ENCODE results near the gene SYT13.
"Not testable (repeated sequence)": the region's sequence is repeated elsewhere in the genome, so short reads cannot be mapped to it uniquely, and the experiment has no call there.

Gene SYT13

DNA sequence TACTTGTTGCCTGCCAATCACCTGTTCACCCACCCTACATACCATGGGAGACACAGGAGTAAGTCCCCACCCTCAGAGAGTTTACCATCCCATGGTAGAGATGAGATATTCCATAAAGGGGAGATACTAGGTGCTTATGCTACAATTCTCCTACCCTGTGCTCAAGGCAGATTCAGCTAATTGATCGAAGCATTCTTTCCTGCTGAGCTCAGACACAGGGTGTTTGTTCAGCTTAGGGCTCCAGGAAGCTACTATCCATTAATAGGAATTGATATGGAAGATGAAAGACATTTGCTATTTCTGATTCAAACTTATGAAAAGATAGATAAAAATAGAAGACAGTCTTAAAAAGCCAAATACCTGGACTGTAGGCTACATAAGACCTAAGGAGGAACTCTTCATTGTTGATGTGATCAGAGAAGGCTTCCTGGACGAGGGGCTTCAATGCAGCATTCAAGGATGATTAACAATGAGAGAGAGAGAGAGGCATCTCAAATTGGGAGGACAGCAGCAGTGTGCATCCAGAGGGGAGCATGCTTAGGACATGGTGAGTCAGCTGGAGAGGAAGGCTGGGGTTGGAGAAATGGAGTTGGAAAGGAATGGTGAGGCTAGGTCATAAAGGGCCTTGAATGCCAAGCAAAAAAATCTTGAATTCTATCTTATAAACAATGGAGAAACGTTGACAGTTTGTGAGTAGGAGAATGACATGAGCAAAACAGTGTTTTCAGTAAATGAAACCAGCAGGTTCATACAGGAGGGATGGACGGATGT, 15.0 kb downstream of the SYT13 start:
- FAIRE-seq: no peak

DNA sequence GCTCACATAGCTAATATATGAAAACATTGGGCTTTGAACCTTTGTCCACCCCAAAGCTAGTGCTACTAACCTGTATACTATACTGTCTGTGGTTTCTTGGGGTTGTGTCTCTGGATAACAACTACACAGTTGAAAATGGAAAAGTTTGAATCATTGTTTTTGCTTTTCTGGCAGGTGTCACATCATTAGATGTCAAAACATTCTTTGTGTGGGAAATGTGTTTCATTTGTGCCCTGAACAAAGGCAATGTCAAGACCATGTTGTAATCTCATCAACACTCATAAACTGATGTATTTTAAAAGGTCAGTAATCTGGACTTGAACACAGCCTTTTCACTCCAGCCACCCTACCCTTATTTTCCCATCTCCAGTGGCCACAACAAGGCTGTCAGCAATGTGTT, 16.5 kb downstream of the SYT13 start:
- FAIRE-seq: no peak

DNA sequence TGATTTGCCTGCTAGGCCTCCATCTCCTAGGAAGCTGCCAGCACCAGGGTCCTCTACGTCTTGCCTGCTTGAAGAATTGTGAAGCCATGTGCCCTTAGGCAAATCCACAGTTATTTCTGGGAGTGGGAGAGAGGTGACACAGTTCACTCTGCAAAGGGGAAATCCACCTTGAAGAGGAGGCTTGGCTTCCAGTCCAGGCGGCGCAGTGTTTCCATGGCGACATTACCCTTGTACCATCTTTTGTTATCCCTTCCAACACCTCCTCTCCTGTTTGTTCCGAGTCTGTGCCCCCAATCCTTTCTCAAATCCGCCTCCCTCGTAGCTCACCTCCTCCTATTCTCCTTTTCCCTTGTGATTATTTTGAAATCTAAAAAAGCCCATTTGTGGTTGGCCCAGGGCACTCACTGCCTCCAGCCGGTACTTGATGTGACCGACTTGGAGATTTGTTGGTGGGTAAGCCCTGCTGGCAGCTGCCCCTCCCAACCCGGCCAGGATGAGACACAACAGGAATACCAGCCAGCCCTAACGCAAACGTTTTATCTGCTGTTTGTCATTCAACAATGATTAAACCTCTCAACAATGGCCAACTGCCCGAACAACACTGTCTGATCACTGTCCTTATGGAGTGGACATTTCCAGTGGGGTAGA, 18.4 kb downstream of the SYT13 start:
- no peak for FAIRE-seq

DNA sequence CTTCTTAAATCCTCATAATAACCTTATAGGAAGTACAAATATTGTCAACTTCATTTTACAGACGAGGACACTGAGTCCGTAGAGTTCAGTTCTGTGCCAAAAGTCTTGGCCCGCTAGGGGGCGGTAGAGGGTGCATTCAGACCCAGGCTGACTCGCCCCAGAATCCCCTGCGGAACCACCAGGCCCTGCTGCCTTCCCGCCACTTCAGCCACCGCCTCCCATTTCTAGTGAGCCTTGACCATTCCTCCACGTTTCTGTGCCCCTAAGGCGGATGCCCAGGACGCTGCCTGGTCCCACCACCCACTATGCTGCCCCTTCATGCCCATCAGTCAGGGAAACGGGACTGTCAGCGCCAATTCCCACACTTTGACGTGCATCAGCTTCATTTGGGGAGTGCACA, 19.1 kb downstream of the SYT13 start:
- no peak for FAIRE-seq

DNA sequence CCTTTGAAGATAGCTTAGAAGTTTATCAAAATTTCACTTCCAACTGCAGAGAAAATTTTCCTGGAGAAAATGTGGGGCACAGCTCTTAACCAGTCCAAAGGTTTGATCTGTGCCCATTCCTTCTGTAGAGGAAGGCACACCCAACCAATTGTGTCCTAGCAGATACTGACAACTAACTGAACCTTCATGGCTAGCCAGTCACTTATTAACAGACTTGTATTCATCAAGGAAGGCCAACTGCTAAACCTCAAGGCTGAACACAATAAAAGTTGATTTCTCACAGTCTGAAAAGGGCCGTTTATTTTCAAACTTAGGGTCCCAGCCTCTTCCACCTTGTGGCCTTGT, 19.5 kb downstream of the SYT13 start:
- no peak for FAIRE-seq

DNA sequence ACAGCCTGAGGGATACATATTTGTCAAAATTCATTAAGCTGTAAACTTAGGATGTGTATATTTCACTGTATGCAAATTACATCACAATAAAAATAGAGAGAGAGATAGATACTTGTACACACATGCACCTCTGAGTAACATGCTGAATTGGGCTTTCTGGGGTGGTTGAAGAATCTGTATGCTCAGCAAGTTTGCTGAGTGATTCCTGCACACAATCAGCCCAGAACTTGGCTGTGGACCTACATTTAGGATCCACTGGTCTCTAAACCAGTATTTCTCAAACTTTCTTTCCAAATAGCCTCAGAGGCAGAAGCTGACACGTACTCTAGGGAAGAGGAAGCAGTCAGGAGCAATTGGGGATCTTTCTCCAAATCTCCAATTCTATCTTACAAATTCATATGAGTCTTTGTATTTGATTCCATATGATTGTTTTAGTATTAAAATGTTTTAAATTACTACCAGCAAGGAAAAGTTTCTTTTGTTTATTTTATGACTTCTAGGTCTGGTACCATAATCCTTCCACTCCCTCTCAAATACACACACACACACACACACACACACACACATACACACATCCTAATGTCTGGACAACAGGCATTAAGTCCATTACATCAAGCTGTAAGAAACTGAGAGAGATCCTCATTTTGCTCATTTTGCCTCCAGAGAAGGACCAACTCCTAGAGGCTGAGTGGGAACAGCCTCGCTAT, 20.0 kb downstream of the SYT13 start:
- FAIRE-seq: no peak

DNA sequence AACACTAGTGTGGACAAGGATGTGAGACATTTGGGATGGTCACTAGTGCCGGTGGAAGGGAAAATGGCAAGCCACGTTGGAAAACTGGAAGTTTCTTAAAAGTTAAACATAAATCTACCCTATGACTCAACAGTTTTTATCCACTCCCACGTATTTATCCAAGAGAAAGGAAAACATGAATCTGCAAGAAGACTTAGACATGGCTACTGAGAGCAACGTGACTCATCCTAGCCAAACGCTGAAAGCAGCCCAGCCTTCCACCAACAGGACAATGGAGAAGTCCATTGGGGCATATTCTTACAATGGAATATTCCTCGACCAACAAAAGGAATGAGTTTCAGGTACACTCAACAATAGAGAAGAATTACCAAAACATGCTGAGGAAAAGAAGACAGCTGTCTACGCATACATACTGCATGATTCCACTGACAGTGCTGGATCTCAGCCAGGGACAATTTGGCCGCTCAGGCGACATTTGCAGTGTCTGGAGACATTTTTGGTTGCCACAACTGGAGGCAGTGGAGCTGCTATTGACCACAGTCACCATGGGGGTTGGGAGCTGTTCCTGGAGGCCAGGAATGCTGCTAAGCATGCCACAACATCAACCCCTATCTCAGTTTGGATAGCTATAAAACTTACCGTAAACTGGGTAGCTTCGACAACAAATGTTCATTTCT, 21.2 kb downstream of the SYT13 start:
- FAIRE-seq: no peak

DNA sequence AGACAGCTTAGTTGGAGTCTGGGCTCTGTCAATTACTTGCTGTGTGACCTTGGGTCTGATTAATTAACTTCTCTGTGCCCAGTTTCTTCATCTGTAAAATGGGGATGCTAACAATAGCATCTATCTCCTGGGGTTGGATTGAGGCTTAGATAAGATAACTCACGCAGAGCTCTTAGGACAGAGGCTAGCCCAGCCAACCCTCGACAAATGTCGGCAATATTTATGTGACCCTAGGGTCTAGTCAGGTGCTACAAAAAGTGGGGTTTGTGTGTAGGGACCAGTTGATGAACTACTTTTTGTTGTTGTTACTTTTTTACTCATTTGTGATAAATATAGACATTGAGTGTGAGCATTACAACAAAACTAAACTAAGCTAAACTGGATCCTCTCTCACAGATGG, 22.4 kb downstream of the SYT13 start:
- FAIRE-seq: no peak

DNA sequence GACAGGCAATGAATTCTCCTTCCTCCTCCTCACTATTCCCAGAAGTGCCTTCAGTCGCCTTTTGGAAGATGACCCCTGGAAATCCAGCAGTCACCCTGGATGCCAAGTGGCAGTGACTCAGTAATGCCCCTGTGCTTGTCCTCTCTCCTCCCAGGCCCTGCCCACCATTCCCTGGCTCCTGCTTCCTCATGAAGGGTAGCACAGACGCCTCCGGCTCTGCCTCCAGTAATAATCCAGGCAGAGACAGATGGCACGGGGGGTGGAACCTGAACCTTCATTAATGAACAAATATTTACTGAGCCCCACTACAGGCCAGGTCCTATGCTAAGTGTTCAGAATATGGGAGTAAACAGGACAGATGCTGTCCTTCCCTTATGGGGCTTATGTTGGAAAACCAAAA, 23.2 kb downstream of the SYT13 start:
- FAIRE-seq: no peak

DNA sequence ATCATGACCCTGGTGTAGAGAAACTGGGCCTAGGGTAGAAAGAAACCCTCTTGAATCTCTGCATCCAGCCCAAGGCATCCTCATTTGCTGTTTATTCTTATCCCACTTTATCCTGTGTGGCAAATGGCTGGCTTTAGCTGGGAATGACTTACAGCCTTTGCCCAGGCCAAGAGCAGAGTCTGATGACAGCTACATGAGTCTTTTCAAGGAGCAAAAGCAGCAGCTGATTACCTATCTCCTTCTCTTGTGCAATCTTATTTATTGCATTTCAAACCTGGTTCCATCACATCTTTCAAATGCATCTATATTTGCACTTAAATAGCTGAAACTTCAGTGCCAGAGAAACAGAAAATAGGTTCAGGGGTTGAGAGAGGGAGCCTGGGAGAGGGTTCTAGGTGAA, 26.1 kb downstream of the SYT13 start:
- no peak for FAIRE-seq

DNA sequence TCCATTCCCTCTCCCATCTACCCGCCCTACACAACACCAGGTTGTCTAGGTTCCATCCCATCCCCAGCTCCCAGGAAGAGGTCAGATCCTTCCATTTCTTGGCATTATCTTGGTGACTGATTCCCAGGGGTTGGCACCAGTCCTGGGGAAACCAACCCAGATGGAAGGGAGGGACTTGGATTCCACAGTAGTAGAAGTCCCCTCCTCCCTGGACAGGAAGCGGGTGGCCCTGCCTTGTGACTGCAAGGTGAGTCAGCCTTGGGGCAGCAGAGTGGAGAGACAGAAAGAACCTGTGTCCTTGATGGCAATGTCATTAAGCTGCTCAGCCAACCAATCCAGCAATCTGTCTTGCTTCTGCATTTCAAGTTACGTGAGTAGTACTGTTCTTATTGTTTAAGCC, 26.5 kb downstream of the SYT13 start:
- no peak for FAIRE-seq

DNA sequence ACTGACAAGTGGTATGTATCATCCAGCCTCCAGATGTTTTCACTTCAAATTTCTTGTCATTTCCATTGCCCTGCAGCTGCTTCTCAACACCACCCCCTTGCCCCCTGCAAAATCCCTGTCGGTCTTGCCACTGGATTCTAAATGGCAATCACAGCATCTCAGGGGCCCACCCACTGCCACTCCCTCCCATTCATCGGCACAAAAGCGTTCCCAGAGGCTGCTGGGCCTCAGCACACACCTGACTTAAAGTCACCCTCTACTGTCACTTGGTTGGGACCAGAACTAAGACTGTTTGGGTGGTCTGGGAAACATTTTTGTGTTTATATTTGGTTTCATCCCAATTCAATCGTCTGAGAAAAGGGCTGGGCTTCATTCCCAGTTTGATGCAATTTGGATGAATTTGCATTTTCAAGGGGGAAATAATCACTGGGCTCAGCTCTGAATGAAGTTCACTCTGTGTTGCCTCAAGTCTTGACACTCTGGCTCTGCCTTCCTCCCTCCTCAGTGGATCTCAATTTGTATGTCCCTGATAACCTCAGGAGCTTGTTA, 27.1 kb downstream of the SYT13 start:
- no peak for FAIRE-seq

DNA sequence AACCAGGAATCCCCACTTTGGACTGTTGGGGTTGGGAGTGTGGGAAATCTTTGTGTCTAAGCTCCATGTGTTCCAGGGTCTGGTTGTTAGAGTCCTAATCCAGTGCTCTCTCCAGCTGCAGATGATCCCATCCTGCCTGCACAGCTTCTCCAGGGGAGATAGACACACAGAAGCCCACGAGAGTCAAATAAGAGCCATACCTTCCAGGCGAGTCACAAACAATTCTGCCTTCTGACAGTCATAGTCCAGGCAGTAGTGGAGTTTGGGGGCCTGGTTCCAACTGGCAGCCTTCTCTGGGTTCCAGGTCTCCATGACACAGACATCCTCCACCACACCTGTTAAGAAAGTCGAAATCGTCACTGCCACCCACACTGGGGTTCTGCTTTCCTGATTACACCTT, 32.1 kb downstream of the SYT13 start:
- no peak for FAIRE-seq

DNA sequence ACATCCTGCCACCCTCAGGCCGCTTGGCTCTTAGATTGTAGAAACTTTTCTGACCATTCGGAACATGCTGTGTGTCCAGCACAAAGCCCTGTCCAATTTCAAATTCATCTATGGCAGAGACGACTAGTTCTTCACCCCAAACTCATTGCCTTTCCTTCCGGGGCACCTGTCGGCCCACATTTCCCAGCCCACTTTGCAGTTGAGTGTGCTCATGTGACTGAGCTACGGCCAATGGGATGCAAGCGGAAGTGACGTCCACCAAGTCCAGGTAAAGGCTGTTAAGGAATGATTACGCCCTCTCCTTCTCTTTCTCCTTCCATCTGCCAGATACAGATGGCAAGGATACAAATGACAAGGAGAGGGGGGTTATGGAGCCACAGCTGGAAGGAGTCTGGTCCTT, 32.5 kb downstream of the SYT13 start:
- no peak for FAIRE-seq

DNA sequence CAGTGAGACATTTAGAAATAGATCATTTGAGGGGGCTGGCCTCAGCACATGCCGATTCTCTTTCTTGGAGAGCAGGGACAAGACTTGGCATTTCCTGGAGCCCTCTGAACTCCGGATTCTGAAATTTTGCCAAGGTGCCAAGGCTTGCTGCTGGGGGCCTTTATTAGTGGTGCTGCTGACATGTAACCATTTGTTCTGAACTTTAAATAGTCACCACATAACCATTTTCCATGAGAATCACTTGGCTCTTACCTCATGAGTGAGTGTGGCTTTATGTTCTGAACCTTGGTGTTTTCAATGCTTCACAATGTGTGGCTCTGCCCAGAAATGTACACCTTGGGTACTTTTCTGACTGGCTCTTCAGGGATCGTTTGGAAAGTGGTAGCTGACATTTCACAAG, 33.3 kb downstream of the SYT13 start:
- FAIRE-seq: no peak

DNA sequence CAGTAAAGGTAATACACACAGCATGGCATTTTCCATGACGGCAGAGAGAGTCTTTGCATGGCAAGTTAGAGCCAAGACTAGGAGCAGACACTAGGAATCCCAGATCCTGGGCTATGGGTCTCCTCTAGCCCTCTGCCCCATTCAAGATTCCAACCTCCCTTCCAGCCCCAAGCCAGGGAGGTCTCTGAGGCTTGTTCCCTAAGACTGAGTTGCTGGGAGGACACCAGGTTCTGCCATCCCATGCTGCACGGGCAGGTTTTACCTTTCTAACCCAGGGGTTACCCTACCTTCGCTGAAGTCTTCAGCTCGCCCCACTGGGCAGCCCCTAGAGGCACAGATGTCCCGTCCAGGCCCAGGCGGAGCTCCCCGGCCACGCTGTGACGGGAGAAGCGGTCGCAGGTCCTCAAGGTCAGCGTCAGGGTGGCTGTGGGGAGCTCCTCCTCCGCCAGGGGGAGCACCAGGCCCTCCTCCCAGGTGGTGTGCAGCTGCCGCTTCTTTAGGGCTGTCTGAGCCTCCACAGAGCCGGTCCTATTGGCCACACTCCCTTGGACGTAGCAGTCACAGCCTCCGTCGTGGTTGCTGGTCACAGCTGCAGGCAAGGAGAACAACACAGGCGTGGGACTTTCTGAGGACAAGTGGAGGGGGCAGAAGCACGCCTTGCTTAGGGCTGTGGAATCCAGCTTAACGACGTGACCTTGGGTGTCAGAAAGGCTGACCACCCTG, 33.8 kb downstream of the SYT13 start:
- FAIRE-seq: no peak

DNA sequence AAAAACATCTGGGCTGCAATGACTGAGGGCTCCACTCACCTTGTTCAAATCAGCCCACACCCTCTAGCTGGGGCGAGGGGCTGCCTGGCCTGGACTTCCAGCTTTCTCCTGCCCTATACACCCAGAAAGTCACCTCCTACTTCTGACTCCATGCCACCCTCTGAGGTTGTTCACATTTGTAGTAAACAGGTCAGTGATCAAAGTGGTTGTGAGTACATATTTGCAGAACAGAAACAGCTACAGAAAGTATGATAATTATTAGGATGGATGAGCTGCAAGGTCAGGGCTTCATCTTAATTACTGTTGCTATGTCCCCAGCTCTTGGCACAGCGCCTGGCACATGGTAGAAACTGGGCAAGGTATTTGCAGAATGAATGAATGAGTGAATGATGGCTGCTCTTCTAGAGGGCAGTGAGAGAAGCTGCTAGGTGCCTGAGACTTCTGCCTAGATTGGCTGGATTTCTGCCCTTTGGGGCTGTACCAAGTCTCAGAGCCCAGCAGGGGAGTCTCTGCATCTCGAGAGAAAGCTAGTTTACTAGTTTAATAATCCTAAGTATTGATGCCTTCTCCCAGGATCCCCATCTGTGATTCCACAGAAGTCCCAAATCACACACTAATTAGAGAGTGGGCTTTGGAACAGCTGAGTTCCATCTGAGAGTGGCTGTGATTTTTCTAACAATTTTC, 36.0 kb downstream of the SYT13 start:
- no peak for FAIRE-seq

DNA sequence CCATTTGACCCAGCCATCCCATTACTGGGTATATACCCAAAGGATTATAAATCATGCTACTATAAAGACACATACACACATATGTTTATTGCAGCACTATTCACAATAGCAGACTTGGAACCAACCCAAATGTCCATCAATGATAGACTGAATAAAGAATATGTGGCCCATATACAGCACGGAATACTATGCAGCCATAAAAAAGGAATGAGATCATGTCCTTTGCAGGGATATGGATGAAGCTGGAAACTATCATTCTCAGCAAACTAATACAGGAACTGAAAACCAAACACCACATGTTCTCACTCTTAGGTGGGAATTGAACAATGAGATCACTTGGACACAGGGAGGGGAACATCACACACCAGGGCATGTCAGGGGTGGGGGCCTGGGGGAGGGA, 36.8 kb downstream of the SYT13 start:
- not testable (repeated sequence) for FAIRE-seq

DNA sequence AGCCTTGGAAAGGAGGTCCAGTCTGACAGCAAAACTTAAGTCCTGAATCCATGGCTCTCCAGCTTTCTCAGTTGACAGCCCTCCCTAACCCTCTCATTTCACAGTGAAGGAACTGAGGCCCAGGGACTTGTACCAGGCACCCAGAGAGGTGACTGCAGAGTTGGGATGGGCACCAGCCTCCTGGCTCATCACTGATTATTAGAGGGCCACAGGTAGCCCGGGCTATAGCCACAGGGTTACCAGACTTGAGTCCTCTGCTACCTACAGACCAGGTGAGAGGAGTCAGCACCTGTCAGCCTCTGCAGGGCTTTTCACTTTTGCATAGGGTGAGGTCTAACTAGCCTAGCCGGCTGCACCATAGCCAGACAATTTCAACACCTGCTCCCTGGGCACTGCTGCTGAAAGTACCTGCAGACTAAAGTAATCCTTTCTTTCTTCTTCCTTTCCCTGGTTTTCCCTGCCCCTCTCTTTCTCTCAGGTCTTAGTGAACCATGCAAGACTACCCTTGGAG, 37.6 kb downstream of the SYT13 start:
- FAIRE-seq: no peak

DNA sequence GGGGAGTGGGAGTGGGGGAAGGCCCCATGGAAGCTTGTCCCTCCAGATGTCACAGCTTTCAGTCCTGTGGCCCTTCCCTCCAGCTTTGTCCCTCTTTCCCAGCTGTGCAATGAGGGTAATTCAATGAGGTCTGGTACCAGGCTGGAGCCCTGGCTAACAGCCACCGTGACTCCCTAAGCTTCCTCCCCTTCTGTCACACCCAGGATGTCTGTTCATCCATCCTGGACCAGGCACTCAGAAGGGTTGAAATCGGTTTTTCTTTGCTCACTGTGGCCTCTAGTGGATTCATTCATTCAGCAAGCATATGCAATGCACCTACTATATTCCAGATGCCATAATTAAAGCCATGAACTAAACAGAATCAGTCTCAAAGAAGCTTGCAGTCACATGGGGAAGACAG, 38.7 kb downstream of the SYT13 start:
- no peak for FAIRE-seq

DNA sequence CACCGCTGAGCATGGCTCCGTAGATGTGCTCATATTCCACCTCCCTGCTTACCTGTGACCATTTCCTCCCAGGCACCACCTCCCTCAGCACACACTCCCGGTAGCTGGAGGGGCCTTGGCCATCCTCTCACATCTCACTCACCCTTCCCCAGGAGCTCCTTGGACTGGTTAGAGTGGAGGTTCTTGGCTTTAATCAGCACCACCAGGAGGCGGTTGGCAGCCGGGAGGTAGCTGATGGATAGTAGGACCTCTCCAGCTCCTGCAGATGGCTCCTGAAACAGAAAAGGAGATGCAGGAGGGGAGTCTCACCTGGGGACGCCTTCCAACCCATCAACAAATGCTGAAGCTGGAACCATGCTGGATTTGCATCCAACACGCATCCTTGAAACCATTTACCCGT, 39.9 kb downstream of the SYT13 start:
- FAIRE-seq: no peak

All from A204.1 (cell line).